HepG2 (cell line): ENCODE data around the gene MRPS35. TPM values are rescaled to one million over a fixed set of nuclear protein-coding genes. Genes with fewer than 3 reads are reported as not detected.
A peak's percentile ranks its signal among the peaks of the same experiment; 100 is the strongest.

Experiments used
- KDM6A ChIP-seq: IDR thresholded peaks from 2 replicates; pipeline ENCODE4 v1.6.1; 2016; ENCODE audit warnings: low read depth
- KMT2B ChIP-seq: IDR thresholded peaks from 2 replicates; pipeline ENCODE4 v1.6.1; 2016; ENCODE audit warnings: missing genetic modification reagents, missing compliant biosample characterization
- MATR3 ChIP-seq: sonication (generic); formaldehyde crosslinking; IDR thresholded peaks from 2 replicates; pipeline ENCODE4 v1.4.0; 2020; ENCODE audit warnings: missing genetic modification reagents
- NONO ChIP-seq, 2 experiments: fragments of 450-650 bp in 1 of 2; sonication (generic) in 1 of 2; formaldehyde crosslinking in 1 of 2; IDR thresholded peaks in 1 of 2; conservative IDR thresholded peaks in 1 of 2; 2 replicates each; pipeline versions ENCODE4 v1.6.1 to v1.8.0; 2017 to 2022; ENCODE audit warnings: mild to moderate bottlenecking in 1 of 2, missing genetic modification reagents in 1 of 2, moderate library complexity in 1 of 2
- POLR2AphosphoS5 ChIP-seq: IDR thresholded peaks from 2 replicates; pipeline ENCODE4 v1.6.1; 2012; ENCODE audit warnings: low read depth, low read length
- YEATS2 ChIP-seq: sonication (generic); formaldehyde crosslinking; IDR thresholded peaks from 2 replicates; pipeline ENCODE4 v1.4.0; 2020; ENCODE audit warnings: missing genetic modification reagents, borderline replicate concordance
- ZBTB38 ChIP-seq: sonication (generic); formaldehyde crosslinking; IDR thresholded peaks from 2 replicates; pipeline ENCODE4 v1.5.1; 2020; ENCODE audit warnings: mild to moderate bottlenecking, missing genetic modification reagents
- ZNF3 ChIP-seq: IDR thresholded peaks from 2 replicates; pipeline ENCODE4 v1.7.0; 2017; ENCODE audit warnings: inconsistent platforms
- ZNF430 ChIP-seq: sonication (generic); formaldehyde crosslinking; IDR thresholded peaks from 2 replicates; pipeline ENCODE4 v1.9.0; 2021; ENCODE audit warnings: mild to moderate bottlenecking, missing genetic modification reagents
- ZNF605 ChIP-seq: sonication (generic); formaldehyde crosslinking; IDR thresholded peaks from 2 replicates; pipeline ENCODE4 v1.8.0; 2022; ENCODE audit warnings: mild to moderate bottlenecking, missing genetic modification reagents
- polyA plus RNA-seq, 8 experiments: library from polyadenylated mRNA; depleted of rRNA in 3 of 8; stranded (reverse) in 7 of 8; unstranded in 1 of 8; fragments of >200 nt; fragmentation: Illumina TruSeq in 4 of 8; extraction: Trizol in 4 of 8; gene quantifications; 2 replicates each; pipeline versions ENCODE4 v1.2.1 to v1.2.3, GENCODE V29; 2011 to 2016; ENCODE audit warnings: low read depth in 4 of 8, missing spikeins in 1 of 8, mixed read lengths in 1 of 8; ENCODE audit not compliant: insufficient read depth in 1 of 8
- total RNA-seq, 5 experiments: library from RNA; depleted of rRNA; stranded (reverse); fragments of >200 nt; fragmentation: Illumina TruSeq; extraction: Trizol; gene quantifications; 2 replicates each; pipeline ENCODE4 v1.2.3, GENCODE V29; 2016; ENCODE audit warnings: low read depth in 1 of 5
- TF ChIP-seq, protein P1 (sequence below): sonication (generic); formaldehyde crosslinking; IDR thresholded peaks from 2 replicates; pipeline ENCODE4 v1.5.0; 2020; ENCODE audit warnings: mild to moderate bottlenecking, missing genetic modification reagents, borderline replicate concordance
- TF ChIP-seq, protein P2 (sequence below): sonication (generic); formaldehyde crosslinking; IDR thresholded peaks from 2 replicates; pipeline ENCODE4 v1.4.0; 2020; ENCODE audit warnings: missing genetic modification reagents, borderline replicate concordance
- TF ChIP-seq, protein P3 (sequence below): IDR thresholded peaks from 2 replicates; pipeline ENCODE4 v1.6.1; 2012; ENCODE audit warnings: inconsistent platforms

The MRPS35 gene
- total and polyA plus RNA-seq, 2 of the 13 experiments (the other 11 are each of a cell fraction or from before 2014, with no cell fraction given): 63.4 to 104 TPM

DNA sequence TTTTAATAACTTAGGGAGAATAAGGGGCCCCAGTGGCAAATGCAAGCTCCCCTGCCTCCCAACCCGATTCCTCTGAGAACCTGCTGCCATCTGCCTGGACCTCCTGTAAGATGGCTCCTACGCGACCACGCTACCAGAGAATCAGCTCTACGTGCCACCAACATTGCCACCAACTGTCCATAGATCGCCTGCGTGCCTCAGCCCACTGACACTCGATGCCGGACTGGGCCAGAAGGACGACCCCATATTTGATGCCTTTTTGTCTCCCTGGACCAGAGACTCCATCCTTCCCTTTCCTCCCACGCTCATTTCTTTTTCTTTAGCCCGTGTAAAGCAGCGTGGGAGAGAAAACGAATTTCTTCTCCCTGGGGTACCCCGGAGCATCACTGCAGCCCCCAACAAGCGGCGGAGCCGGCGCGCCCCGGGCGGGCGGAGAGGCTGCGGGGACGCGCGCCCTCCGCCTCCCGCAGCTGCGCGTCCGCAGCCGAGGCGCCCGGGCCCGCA is 68.8 kb downstream of the MRPS35 start (continued):
- TF ChIP-seq, protein P1, sequence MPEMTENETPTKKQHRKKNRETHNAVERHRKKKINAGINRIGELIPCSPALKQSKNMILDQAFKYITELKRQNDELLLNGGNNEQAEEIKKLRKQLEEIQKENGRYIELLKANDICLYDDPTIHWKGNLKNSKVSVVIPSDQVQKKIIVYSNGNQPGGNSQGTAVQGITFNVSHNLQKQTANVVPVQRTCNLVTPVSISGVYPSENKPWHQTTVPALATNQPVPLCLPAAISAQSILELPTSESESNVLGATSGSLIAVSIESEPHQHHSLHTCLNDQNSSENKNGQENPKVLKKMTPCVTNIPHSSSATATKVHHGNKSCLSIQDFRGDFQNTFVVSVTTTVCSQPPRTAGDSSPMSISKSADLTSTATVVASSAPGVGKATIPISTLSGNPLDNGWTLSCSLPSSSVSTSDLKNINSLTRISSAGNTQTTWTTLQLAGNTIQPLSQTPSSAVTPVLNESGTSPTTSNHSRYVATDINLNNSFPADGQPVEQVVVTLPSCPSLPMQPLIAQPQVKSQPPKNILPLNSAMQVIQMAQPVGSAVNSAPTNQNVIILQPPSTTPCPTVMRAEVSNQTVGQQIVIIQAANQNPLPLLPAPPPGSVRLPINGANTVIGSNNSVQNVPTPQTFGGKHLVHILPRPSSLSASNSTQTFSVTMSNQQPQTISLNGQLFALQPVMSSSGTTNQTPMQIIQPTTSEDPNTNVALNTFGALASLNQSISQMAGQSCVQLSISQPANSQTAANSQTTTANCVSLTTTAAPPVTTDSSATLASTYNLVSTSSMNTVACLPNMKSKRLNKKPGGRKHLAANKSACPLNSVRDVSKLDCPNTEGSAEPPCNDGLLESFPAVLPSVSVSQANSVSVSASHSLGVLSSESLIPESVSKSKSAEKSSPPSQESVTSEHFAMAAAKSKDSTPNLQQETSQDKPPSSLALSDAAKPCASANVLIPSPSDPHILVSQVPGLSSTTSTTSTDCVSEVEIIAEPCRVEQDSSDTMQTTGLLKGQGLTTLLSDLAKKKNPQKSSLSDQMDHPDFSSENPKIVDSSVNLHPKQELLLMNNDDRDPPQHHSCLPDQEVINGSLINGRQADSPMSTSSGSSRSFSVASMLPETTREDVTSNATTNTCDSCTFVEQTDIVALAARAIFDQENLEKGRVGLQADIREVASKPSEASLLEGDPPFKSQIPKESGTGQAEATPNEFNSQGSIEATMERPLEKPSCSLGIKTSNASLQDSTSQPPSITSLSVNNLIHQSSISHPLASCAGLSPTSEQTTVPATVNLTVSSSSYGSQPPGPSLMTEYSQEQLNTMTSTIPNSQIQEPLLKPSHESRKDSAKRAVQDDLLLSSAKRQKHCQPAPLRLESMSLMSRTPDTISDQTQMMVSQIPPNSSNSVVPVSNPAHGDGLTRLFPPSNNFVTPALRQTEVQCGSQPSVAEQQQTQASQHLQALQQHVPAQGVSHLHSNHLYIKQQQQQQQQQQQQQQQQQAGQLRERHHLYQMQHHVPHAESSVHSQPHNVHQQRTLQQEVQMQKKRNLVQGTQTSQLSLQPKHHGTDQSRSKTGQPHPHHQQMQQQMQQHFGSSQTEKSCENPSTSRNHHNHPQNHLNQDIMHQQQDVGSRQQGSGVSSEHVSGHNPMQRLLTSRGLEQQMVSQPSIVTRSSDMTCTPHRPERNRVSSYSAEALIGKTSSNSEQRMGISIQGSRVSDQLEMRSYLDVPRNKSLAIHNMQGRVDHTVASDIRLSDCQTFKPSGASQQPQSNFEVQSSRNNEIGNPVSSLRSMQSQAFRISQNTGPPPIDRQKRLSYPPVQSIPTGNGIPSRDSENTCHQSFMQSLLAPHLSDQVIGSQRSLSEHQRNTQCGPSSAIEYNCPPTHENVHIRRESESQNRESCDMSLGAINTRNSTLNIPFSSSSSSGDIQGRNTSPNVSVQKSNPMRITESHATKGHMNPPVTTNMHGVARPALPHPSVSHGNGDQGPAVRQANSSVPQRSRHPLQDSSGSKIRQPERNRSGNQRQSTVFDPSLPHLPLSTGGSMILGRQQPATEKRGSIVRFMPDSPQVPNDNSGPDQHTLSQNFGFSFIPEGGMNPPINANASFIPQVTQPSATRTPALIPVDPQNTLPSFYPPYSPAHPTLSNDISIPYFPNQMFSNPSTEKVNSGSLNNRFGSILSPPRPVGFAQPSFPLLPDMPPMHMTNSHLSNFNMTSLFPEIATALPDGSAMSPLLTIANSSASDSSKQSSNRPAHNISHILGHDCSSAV (CRISPR knock-in tag): no peak
- TF ChIP-seq ZNF430: peak; percentile 43; the same call in 1 of the 2 replicates
- no peak for TF ChIP-seq ZNF3 (CRISPR knock-in tag)
- TF ChIP-seq, protein P2, sequence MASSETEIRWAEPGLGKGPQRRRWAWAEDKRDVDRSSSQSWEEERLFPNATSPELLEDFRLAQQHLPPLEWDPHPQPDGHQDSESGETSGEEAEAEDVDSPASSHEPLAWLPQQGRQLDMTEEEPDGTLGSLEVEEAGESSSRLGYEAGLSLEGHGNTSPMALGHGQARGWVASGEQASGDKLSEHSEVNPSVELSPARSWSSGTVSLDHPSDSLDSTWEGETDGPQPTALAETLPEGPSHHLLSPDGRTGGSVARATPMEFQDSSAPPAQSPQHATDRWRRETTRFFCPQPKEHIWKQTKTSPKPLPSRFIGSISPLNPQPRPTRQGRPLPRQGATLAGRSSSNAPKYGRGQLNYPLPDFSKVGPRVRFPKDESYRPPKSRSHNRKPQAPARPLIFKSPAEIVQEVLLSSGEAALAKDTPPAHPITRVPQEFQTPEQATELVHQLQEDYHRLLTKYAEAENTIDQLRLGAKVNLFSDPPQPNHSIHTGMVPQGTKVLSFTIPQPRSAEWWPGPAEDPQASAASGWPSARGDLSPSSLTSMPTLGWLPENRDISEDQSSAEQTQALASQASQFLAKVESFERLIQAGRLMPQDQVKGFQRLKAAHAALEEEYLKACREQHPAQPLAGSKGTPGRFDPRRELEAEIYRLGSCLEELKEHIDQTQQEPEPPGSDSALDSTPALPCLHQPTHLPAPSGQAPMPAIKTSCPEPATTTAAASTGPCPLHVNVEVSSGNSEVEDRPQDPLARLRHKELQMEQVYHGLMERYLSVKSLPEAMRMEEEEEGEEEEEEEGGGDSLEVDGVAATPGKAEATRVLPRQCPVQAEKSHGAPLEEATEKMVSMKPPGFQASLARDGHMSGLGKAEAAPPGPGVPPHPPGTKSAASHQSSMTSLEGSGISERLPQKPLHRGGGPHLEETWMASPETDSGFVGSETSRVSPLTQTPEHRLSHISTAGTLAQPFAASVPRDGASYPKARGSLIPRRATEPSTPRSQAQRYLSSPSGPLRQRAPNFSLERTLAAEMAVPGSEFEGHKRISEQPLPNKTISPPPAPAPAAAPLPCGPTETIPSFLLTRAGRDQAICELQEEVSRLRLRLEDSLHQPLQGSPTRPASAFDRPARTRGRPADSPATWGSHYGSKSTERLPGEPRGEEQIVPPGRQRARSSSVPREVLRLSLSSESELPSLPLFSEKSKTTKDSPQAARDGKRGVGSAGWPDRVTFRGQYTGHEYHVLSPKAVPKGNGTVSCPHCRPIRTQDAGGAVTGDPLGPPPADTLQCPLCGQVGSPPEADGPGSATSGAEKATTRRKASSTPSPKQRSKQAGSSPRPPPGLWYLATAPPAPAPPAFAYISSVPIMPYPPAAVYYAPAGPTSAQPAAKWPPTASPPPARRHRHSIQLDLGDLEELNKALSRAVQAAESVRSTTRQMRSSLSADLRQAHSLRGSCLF (CRISPR knock-in tag): no peak
- 0 out of 2 replicates have a peak, but pooled peaks have one; percentile 31 for TF ChIP-seq YEATS2
- TF ChIP-seq, protein P3, sequence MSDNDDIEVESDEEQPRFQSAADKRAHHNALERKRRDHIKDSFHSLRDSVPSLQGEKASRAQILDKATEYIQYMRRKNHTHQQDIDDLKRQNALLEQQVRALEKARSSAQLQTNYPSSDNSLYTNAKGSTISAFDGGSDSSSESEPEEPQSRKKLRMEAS: peak; percentile 66
- TF ChIP-seq NONO (IDR thresholded peaks at IDR 0.05): no peak
- no peak for TF ChIP-seq NONO (CRISPR knock-in tag; conservative IDR thresholded peaks at IDR 0.05)
- no peak for TF ChIP-seq POLR2AphosphoS5
- TF ChIP-seq MATR3 (CRISPR knock-in tag): no peak
- TF ChIP-seq KMT2B (CRISPR knock-in tag): peak; percentile 0; the same call in 1 of the 2 replicates
- TF ChIP-seq ZBTB38 (CRISPR knock-in tag): peak; percentile 30; the same call in 1 of the 2 replicates
- no peak for TF ChIP-seq KDM6A
- 0 out of 2 replicates have a peak, but pooled peaks have one; percentile 34 for TF ChIP-seq ZNF605 (CRISPR knock-in tag)
